Tibial nerve (tissue), 3 donors: ENCODE measurements around the gene AMBRA1.

ENCODE experiments used
- POLR2A ChIP-seq, 2 donors: fragments of 450-650 bp; IDR thresholded peaks; one replicate each; pipeline ENCODE4 v1.6.1; 2017; ENCODE audit warnings: antibody characterized with exemption in 2 of 2, mild to moderate bottlenecking in 2 of 2, moderate library complexity in 2 of 2
- TF ChIP-seq, protein P1 (sequence below), 5 experiments: fragments of 200-600 bp in 3 of 5; fragments of 450-650 bp in 2 of 5; sonication (generic) in 3 of 5; IDR thresholded peaks; one replicate each; pipeline ENCODE4 v1.5.1; 2016 to 2019; ENCODE audit warnings: antibody characterized with exemption in 5 of 5, mild to moderate bottlenecking in 3 of 5, moderate library complexity in 2 of 5

DNA sequence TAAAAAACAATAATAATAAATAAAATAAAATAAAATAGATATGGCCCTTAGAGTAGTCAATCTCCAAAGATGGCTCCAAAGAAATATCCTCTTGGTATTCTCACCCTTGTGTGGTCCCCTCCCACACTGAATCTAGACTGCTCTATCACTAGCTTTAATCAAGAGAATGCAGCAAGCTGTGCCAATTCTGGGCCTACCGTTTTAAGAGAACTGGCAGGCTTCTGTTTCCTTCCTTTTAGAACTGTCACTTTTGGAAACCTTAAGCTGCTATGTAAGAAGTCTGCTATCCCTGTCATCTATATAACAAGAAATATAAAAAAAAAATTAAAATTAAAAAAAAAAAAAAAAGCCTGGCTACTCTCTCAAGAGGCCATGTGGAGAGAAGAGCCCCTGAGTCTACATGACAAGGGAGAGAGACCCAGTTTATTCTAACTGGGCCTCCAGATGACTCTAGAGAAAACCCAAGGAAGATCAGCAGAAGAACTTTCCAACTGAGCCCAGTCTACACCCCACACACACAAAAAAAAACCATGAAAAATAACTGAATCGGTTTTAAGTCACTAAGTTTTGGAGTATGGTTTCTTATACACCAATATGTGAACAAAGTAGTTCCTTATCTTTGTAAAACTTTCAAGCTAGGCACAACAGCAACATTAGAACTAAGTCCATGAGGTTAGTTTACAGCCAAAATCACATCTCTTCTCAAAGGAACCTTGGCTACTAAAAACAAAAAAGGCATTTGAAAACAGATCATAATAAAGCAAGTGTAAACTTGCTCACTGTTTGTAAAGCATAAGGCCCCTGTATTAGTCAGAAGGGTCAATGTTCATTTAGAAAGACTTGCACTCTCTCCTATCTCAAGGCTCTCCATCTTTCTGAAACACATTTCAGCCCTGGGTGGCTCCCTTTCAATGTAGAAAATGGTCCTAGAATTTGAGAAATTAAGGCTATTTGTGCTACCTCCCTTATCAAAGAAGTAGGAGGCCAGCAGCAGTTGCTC is 67.3 kb downstream of the AMBRA1 start:
- TF ChIP-seq POLR2A (IDR thresholded peaks at IDR 0.05), result no peak
- TF ChIP-seq, protein P1, sequence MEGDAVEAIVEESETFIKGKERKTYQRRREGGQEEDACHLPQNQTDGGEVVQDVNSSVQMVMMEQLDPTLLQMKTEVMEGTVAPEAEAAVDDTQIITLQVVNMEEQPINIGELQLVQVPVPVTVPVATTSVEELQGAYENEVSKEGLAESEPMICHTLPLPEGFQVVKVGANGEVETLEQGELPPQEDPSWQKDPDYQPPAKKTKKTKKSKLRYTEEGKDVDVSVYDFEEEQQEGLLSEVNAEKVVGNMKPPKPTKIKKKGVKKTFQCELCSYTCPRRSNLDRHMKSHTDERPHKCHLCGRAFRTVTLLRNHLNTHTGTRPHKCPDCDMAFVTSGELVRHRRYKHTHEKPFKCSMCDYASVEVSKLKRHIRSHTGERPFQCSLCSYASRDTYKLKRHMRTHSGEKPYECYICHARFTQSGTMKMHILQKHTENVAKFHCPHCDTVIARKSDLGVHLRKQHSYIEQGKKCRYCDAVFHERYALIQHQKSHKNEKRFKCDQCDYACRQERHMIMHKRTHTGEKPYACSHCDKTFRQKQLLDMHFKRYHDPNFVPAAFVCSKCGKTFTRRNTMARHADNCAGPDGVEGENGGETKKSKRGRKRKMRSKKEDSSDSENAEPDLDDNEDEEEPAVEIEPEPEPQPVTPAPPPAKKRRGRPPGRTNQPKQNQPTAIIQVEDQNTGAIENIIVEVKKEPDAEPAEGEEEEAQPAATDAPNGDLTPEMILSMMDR (IDR thresholded peaks at IDR 0.05), result no peak
